A549 (cell line): ENCODE results near the gene CACNA1C. TPM values are rescaled to one million over a fixed set of nuclear protein-coding genes. Genes with fewer than 3 reads are reported as not detected.

ENCODE experiments used
- ATAC-seq, 2 experiments: fragments of 200-7000 bp in 1 of 2; fragments of >200 bp in 1 of 2; cut with Nextera tagmentation in 1 of 2; cut with Tn5 transposase in 1 of 2; 3 replicates each; pipeline versions ENCODE4 v1.8.0 to v1.9.1; 2018 to 2020; ENCODE audit warnings: mild to moderate bottlenecking in 1 of 2, moderate library complexity in 1 of 2
- CTCF ChIA-PET: fragments of 300-600 bp; sonication (Branson Sonifier 250); formaldehyde crosslinking; extraction: SDS; loops from one replicate; lab custom pipeline; 2021; ENCODE audit warnings: antibody characterized with exemption, inconsistent platforms; lab: Yijun Ruan, JAX
- POLR2A ChIA-PET: fragments of 350-600 bp; formaldehyde crosslinking; extraction: SDS; loops from one replicate; lab custom pipeline; 2021; ENCODE audit warnings: antibody characterized with exemption, inconsistent platforms; lab: Yijun Ruan, JAX
- DNase-seq, 2 experiments: peaks; one replicate each; pipeline versions ENCODE4 v3.0.0 to v3.0.0-alpha.2; 2011 to 2016; ENCODE audit warnings: low read depth in 1 of 2, low spot score in 1 of 2
- FAIRE-seq: peaks from 2 replicates; lab custom pipeline; 2011; peaks lifted over from hg19 to GRCh38; lab: Jason Lieb, UNC
- H3K27ac ChIP-seq, 2 experiments: fragments of >200 bp; sonication (Bioruptor Twin); formaldehyde crosslinking; 3 replicates each; pipeline ENCODE4 v1.5.1; 2016 to 2017
- H3K4me1 ChIP-seq: fragments of >200 bp; sonication (Bioruptor Twin); formaldehyde crosslinking; 3 replicates; pipeline ENCODE4 v1.6.1; 2016
- H3K4me2 ChIP-seq: fragments of >200 bp; sonication (Bioruptor Twin); formaldehyde crosslinking; 3 replicates; pipeline ENCODE4 v1.6.1; 2016
- H3K4me3 ChIP-seq: fragments of >200 bp; sonication (Bioruptor Twin); formaldehyde crosslinking; 3 replicates; pipeline ENCODE4 v1.5.1; 2016
- H3K9me3 ChIP-seq: fragments of >200 bp; sonication (Bioruptor Twin); formaldehyde crosslinking; 3 replicates; pipeline ENCODE4 v1.6.1; 2016
- BHLHE40 ChIP-seq: IDR thresholded peaks from 2 replicates; pipeline ENCODE4 v1.6.1; 2012; ENCODE audit warnings: low read depth, low read length, inconsistent platforms
- CBX8 ChIP-seq: fragments of 200-600 bp; sonication (generic); IDR thresholded peaks from 2 replicates; pipeline ENCODE4 v1.6.1; 2016
- CHD2 ChIP-seq: fragments of 150-350 bp; IDR thresholded peaks from 2 replicates; pipeline ENCODE4 v1.6.1; 2014; ENCODE audit warnings: low read length; ENCODE audit not compliant: partially characterized antibody
- EHF ChIP-seq: fragments of 250-450 bp; sonication (Bioruptor Pico); IDR thresholded peaks from 2 replicates; pipeline ENCODE4 v1.5.0; 2020; ENCODE audit warnings: mild to moderate bottlenecking
- EHMT2 ChIP-seq: fragments of 200-600 bp; sonication (generic); IDR thresholded peaks from 2 replicates; pipeline ENCODE4 v1.6.1; 2016; ENCODE audit warnings: antibody characterized with exemption, low read depth, mild to moderate bottlenecking, moderate library complexity
- ESRRA ChIP-seq: fragments of 150-350 bp; IDR thresholded peaks from 2 replicates; pipeline ENCODE4 v1.6.1; 2014; ENCODE audit warnings: mild to moderate bottlenecking, low read length, borderline replicate concordance
- FOSB ChIP-seq: fragments of 250-450 bp; sonication (Bioruptor Pico); IDR thresholded peaks from 2 replicates; pipeline ENCODE4 v1.5.0; 2020; ENCODE audit warnings: mild to moderate bottlenecking, moderate library complexity
- FOSL2 ChIP-seq, 2 experiments: fragments of 450-650 bp in 1 of 2; fragments of >200 bp in 1 of 2; sonication (Bioruptor Twin) in 1 of 2; formaldehyde crosslinking; IDR thresholded peaks; 2 replicates each; pipeline versions ENCODE4 v1.5.0 to v1.6.1; 2016 to 2020; ENCODE audit warnings: mild to moderate bottlenecking in 1 of 2, moderate library complexity in 1 of 2
- FOXS1 ChIP-seq: fragments of 250-450 bp; sonication (Bioruptor Pico); IDR thresholded peaks from 2 replicates; pipeline ENCODE4 v1.5.0; 2020; ENCODE audit warnings: mild to moderate bottlenecking, moderate library complexity
- GATA3 ChIP-seq: IDR thresholded peaks from 2 replicates; pipeline ENCODE4 v1.6.1; 2012; ENCODE audit warnings: borderline replicate concordance
- HDAC2 ChIP-seq: fragments of 200-600 bp; sonication (generic); IDR thresholded peaks from 2 replicates; pipeline ENCODE4 v1.6.1; 2016
- HEYL ChIP-seq: fragments of 250-450 bp; sonication (Bioruptor Pico); IDR thresholded peaks from 2 replicates; pipeline ENCODE4 v1.8.0; 2021; ENCODE audit warnings: mild to moderate bottlenecking, moderate library complexity
- JUN ChIP-seq, 2 experiments: fragments of >200 bp; sonication (Bioruptor Twin); formaldehyde crosslinking; IDR thresholded peaks; 2 replicates in 1 of 2; 3 replicates in 1 of 2; pipeline ENCODE4 v1.6.1; 2016 to 2017
- MAZ ChIP-seq: fragments of 150-350 bp; IDR thresholded peaks from 2 replicates; pipeline ENCODE4 v1.6.1; 2014; ENCODE audit warnings: antibody characterized with exemption, low read depth, low read length, borderline replicate concordance
- NFE2L2 ChIP-seq: fragments of 150-350 bp; conservative IDR thresholded peaks from 2 replicates; pipeline ENCODE4 v1.6.1; 2014; ENCODE audit warnings: low read length
- PHF8 ChIP-seq: fragments of 200-600 bp; sonication (generic); IDR thresholded peaks from 2 replicates; pipeline ENCODE4 v1.6.1; 2016; ENCODE audit warnings: low read depth, mild to moderate bottlenecking, antibody characterized with exemption, moderate library complexity, borderline replicate concordance
- POLR2A ChIP-seq: IDR thresholded peaks from 2 replicates; pipeline ENCODE4 v1.6.1; 2012; ENCODE audit warnings: mild to moderate bottlenecking, low read length
- RFX5 ChIP-seq: fragments of 450-650 bp; IDR thresholded peaks from 2 replicates; pipeline ENCODE4 v1.7.1; 2014; ENCODE audit warnings: antibody characterized with exemption, mild to moderate bottlenecking, moderate library complexity
- SREBF2 ChIP-seq: fragments of 450-650 bp; IDR thresholded peaks from 2 replicates; pipeline ENCODE4 v1.6.1; 2014; ENCODE audit warnings: mild to moderate bottlenecking, moderate library complexity
- TP53 ChIP-seq: fragments of 250-450 bp; sonication (Bioruptor Pico); IDR thresholded peaks from 2 replicates; pipeline ENCODE4 v1.5.0; 2021; ENCODE audit warnings: mild to moderate bottlenecking, moderate library complexity
- ZNF302 ChIP-seq: fragments of 250-450 bp; sonication (Bioruptor Pico); IDR thresholded peaks from 2 replicates; pipeline ENCODE4 v1.9.0; 2021; ENCODE audit warnings: inconsistent platforms, mild to moderate bottlenecking, moderate library complexity
- WGBS: methylation state at CpG from one replicate; pipeline ENCODE4 v1.1.6; 2017; ENCODE audit errors: missing lambda C conversion rate; 5-methylcytosine and 5-hydroxymethylcytosine counted together
- polyA plus RNA-seq, 4 experiments: library from polyadenylated mRNA; depleted of rRNA in 3 of 4; stranded (reverse); fragments of >200 nt; fragmentation: RNase III in 1 of 4; extraction: RNeasy Plus Mini Kit Qiagen cat#74134 plus additional on column Dnase treatment in 1 of 4; gene quantifications; 2 replicates in 3 of 4; 3 replicates in 1 of 4; pipeline ENCODE4 v1.2.3, GENCODE V29; 2011 to 2017
- TF ChIP-seq, protein P1 (sequence below): fragments of >200 bp; sonication (Bioruptor Twin); formaldehyde crosslinking; IDR thresholded peaks from 2 replicates; pipeline ENCODE4 v1.6.1; 2016
- TF ChIP-seq, protein P2 (sequence below): fragments of 250-450 bp; sonication (Bioruptor Pico); IDR thresholded peaks from 2 replicates; pipeline ENCODE4 v1.5.0; 2021; ENCODE audit warnings: mild to moderate bottlenecking, moderate library complexity, borderline replicate concordance
- TF ChIP-seq, protein P3 (sequence below): fragments of >200 bp; sonication (Bioruptor Twin); formaldehyde crosslinking; IDR thresholded peaks from 3 replicates; pipeline ENCODE4 v1.6.1; 2016
- TF ChIP-seq, protein P4 (sequence below): fragments of 450-650 bp; IDR thresholded peaks from 2 replicates; pipeline ENCODE4 v1.6.1; 2014; ENCODE audit warnings: antibody characterized with exemption

The CACNA1C gene
- polyA plus RNA-seq, 2 of the 4 experiments (the other 2 are of a cell fraction), result not detected

DNA sequence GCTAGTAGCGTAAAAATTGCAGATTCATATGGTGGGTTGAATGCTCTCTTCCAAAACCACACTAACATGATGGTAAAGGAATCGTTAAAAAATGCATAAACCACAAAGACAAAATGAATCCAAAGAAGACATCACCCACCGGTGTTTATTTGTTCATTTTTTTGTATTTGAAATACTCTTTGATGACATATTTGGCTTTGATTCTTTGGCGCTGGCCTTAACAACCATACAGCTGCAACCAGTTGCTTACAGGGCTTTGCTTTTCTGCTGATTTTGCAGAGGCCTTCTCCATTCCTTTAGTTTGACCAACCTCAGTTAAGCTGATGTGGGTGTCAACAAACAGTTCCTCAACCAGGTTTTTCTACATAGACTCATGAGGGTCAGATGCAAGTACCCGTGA lies 103.5 kb downstream of the CACNA1C start:
- CTCF ChIA-PET, result interaction anchor here (0.7 kb wide), 1 partner anchor 85 kb away, joined by 3 read pairs; no protein-coding TSS in a partner anchor

DNA sequence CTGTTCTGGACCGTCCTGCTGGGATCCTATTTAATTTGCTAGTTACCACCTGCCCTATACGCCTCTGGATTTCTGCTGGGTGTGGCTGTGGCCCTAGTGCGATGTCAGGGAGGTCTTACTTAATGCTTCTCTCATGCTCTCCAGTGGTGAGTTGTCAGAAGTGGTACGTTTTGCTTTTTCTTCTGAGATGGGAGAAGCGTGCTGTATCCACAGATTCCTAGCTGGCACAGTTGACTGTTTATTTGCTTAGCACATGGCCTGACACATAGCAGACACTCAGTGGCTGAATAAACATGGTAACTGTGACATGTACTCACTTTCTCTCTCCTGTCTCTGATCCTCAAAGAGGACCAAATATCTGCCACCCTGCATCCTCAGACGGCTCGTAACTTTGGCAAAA lies 107.3 kb downstream of the CACNA1C start:
- Histone ChIP-seq H3K4me1 (no peaks in the 10 kb centered on the region), H3K4me2 (no peak overlapping the region), H3K27ac (no peak overlapping the region), H3K9me3 (no peaks in the 10 kb centered on the region), H3K4me3 (no peak overlapping the region)
- ATAC-seq, result 0 out of 6 replicates have a peak, but pooled peaks of 1 of the 2 experiments have one; percentile 30
- no peak for DNase-seq
- 41% methylated on average over 7 of the region's 7 CpGs for WGBS
- no peak for FAIRE-seq
- TF ChIP-seq JUN (IDR thresholded peaks at IDR 0.05), result no peak
- ChIA-PET POLR2A (no interaction called here), CTCF (interaction anchor here (1.9 to 2.2 kb wide), 2 partner anchors 69 to 220 kb away, joined by 4 read pairs; no protein-coding TSS in a partner anchor)

More for the DNA sequence above, 103.5 kb downstream of the CACNA1C start:
- no peak for DNase-seq
- H3K4me1 ChIP-seq, result no peaks in the 10 kb centered on the region
- TF ChIP-seq GATA3 (no peak), CBX8 (no peak), BHLHE40 (no peak), ZNF302 (CRISPR knock-in tag) (no peak), TP53 (CRISPR knock-in tag) (no peak), POLR2A (no peak), ESRRA (no peak), HEYL (no peak), RFX5 (no peak), FOXS1 (CRISPR knock-in tag) (no peak), MAZ (no peak), NFE2L2 (no peak), EHMT2 (no peak), PHF8 (no peak), SREBF2 (no peak), FOSB (no peak), HDAC2 (no peak), EHF (CRISPR knock-in tag) (no peak)
- TF ChIP-seq, protein P1, sequence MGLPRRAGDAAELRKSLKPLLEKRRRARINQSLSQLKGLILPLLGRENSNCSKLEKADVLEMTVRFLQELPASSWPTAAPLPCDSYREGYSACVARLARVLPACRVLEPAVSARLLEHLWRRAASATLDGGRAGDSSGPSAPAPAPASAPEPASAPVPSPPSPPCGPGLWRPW, result no peak
- TF ChIP-seq, protein P2, sequence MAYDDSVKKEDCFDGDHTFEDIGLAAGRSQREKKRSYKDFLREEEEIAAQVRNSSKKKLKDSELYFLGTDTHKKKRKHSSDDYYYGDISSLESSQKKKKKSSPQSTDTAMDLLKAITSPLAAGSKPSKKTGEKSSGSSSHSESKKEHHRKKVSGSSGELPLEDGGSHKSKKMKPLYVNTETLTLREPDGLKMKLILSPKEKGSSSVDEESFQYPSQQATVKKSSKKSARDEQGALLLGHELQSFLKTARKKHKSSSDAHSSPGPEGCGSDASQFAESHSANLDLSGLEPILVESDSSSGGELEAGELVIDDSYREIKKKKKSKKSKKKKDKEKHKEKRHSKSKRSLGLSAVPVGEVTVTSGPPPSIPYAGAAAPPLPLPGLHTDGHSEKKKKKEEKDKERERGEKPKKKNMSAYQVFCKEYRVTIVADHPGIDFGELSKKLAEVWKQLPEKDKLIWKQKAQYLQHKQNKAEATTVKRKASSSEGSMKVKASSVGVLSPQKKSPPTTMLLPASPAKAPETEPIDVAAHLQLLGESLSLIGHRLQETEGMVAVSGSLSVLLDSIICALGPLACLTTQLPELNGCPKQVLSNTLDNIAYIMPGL (CRISPR knock-in tag), result no peak
- no peak for FAIRE-seq
- WGBS, result 44% methylated on average over 5 of the region's 5 CpGs
- H3K4me2 ChIP-seq, result no peak overlapping the region
- no peaks in the 10 kb centered on the region for H3K9me3 ChIP-seq
- H3K4me3 ChIP-seq, result no peak overlapping the region
- H3K27ac ChIP-seq, result no peak overlapping the region
- ATAC-seq, result no peak
- POLR2A ChIA-PET, result no interaction called here

DNA sequence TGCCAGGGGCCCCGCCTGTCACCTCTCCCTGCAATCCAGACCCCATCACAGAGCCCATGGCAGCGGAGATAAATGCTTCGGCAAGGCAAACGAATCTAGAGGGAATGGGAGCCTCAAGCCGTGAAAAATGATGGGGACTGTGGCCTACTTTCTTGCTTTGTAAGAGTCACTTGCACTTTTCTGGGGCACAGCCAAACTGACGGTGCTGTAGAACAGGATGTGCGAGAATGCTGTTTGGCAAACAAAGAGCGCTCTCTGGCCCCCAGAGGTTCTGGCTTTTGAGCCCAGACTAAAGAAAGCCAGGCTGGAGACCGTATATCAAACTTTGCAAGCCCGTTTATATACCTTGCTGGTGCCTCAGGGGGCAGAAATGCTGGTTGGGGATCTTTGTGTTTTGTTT lies 108.7 kb downstream of the CACNA1C start:
- no peak overlapping the region for H3K4me2 ChIP-seq
- H3K4me3 ChIP-seq, result no peak overlapping the region
- H3K4me1 ChIP-seq, result no peaks in the 10 kb centered on the region
- ChIA-PET POLR2A (no interaction called here), CTCF (interaction anchor here (1.9 kb wide), 1 partner anchor 68 kb away, joined by 4 read pairs; no protein-coding TSS in a partner anchor)
- no peak for TF ChIP-seq BHLHE40
- TF ChIP-seq ESRRA, result no peak
- TF ChIP-seq, protein P3, sequence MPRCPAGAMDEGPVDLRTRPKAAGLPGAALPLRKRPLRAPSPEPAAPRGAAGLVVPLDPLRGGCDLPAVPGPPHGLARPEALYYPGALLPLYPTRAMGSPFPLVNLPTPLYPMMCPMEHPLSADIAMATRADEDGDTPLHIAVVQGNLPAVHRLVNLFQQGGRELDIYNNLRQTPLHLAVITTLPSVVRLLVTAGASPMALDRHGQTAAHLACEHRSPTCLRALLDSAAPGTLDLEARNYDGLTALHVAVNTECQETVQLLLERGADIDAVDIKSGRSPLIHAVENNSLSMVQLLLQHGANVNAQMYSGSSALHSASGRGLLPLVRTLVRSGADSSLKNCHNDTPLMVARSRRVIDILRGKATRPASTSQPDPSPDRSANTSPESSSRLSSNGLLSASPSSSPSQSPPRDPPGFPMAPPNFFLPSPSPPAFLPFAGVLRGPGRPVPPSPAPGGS, result no peak
- TF ChIP-seq, protein P4, sequence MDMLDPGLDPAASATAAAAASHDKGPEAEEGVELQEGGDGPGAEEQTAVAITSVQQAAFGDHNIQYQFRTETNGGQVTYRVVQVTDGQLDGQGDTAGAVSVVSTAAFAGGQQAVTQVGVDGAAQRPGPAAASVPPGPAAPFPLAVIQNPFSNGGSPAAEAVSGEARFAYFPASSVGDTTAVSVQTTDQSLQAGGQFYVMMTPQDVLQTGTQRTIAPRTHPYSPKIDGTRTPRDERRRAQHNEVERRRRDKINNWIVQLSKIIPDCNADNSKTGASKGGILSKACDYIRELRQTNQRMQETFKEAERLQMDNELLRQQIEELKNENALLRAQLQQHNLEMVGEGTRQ, result no peak
- TF ChIP-seq HDAC2, result no peak
- no peak for TF ChIP-seq ZNF302 (CRISPR knock-in tag)
- no peak for TF ChIP-seq CHD2
- TF ChIP-seq FOSB, result no peak
- TF ChIP-seq FOSL2 (IDR thresholded peaks at IDR 0.05), result no peak
- TF ChIP-seq FOSL2 (CRISPR knock-in tag; IDR thresholded peaks at IDR 0.05), result no peak
- DNase-seq (no peak), ATAC-seq (no peak), FAIRE-seq (no peak)
- H3K27ac ChIP-seq, result no peak overlapping the region
- WGBS, result 37% methylated on average over 10 of the region's 10 CpGs
- 0 out of 3 replicates have a peak, but pooled peaks cover under 1% of the 10 kb centered on the region for H3K9me3 ChIP-seq
